AG10803 (cell line): Measurements from ENCODE around the gene RDX.

ENCODE experiments used
- DNase-seq: peaks from one replicate; pipeline ENCODE4 v3.0.0; 2010; ENCODE audit warnings: low read depth
- H3K4me3 ChIP-seq: 2 replicates; pipeline ENCODE4 v1.5.1; 2011; ENCODE audit warnings: mild to moderate bottlenecking, low read length, control low read depth
- CTCF ChIP-seq: conservative IDR thresholded peaks from 2 replicates; pipeline ENCODE4 v1.5.1; 2011; ENCODE audit warnings: mild to moderate bottlenecking, low read length, control low read depth, inconsistent platforms

The RDX gene

GRCh38 chr11:110148775-110149744 is 147.4 kb downstream of the RDX start:
- TF ChIP-seq CTCF = no peak
- no peak overlapping the region for H3K4me3 ChIP-seq
- peak; percentile 34 for DNase-seq

GRCh38 chr11:110147962-110148709 is 148.3 kb downstream of the RDX start:
- DNase-seq = peak; percentile 77
- H3K4me3 ChIP-seq = no peak overlapping the region
- no peak for TF ChIP-seq CTCF

GRCh38 chr11:110141812-110142211 is 154.6 kb downstream of the RDX start:
- no peak for DNase-seq
- TF ChIP-seq CTCF = no peak
- no peak overlapping the region for H3K4me3 ChIP-seq

- no peak for TF ChIP-seq CTCF
- H3K4me3 ChIP-seq = no peak overlapping the region
- DNase-seq = no peak
Observed at GRCh38 chr11:110134110-110134509, 162.3 kb downstream of the RDX start.

GRCh38 chr11:110133160-110133559 is 163.3 kb downstream of the RDX start:
- no peak overlapping the region for H3K4me3 ChIP-seq
- TF ChIP-seq CTCF = no peak
- no peak for DNase-seq

- DNase-seq = no peak
- H3K4me3 ChIP-seq = no peak overlapping the region
- TF ChIP-seq CTCF = no peak
Observed at GRCh38 chr11:110131386-110132123, 164.9 kb downstream of the RDX start.
